Forelimb muscle (tissue), 1 donor: ENCODE results near the gene HERC6. TPM values are rescaled to one million over a fixed set of nuclear protein-coding genes. Genes with fewer than 3 reads are reported as not detected.
"Not testable (repeated sequence)": the region's sequence is repeated elsewhere in the genome, so short reads cannot be mapped to it uniquely, and the experiment has no call there.

Experiments
- DNase-seq: peaks from one replicate; pipeline ENCODE4 v3.0.0-alpha.2; 2013; ENCODE audit warnings: low read depth
- polyA plus RNA-seq: library from polyadenylated mRNA; unstranded; fragments of 120-200 nt; gene quantifications from one replicate; pipeline ENCODE4 v1.2.1, GENCODE V29; 2013; ENCODE audit not compliant: insufficient read length

The HERC6 gene
- polyA plus RNA-seq, 1 donor, result 1.4 TPM

DNA sequence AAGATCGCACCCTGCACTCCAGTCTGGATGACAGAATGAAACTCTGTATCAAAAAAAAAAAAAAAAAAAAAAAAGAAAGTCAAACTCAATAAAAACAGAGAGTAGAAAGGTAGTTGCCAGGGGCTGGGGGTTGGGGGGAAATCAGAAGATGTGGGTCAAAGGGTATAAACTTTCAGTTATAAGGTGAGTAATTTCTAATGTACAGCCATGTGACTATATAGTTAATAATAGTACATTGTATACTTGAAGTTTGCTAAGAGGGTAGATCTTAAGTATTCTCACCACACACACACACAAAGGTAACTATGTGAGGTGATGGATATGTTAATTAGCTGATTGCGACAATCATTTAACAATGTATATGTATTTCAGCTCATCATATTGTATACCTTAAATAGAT lies 11.5 kb downstream of the HERC6 start:
- DNase-seq, result no peak

DNA sequence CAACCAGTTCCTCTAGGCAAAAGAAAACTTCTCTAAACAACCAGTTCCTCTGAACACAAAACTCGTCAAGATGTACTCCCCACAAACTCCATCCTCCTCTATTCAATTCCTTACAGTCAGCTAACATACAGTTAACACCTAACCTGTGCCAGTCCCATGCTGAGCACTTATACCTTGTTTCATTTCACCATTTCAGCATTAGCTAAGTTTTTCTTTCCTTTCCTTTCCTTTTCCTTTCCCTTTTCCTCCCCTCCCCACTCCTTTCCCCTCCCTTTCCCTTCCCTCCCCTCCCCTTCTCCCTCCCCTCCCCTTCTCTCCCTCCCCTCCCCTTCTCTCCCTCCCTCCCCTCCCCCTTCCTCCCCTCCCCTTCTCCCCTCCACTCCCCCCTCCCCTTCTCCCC lies 13.1 kb downstream of the HERC6 start:
- DNase-seq, result no peak

GRCh38 chr4:88396681-88397080 lies 18.0 kb downstream of the HERC6 start:
- DNase-seq, result no peak

DNA sequence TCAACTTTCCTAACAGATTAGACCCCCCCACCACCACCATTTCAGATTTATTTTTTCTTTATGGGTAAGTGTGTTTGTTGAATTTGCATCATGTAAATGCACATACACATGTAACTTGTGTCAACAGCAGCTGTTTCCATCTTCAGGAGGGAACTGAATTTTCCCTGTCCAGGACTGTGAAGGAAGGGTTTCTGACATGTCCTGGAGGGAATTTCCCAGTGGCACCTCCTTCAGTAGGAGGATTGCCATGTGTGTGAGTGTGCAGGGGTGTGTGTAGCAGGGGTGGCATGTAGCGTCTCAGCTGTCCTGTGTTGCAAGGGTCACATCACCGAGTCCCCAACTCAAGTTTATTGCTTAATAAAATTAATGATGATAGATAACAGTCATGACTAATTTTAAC lies 19.7 kb downstream of the HERC6 start:
- no peak for DNase-seq

- no peak for DNase-seq
Measured at GRCh38 chr4:88409206-88409605, 30.6 kb downstream of the HERC6 start.

DNA sequence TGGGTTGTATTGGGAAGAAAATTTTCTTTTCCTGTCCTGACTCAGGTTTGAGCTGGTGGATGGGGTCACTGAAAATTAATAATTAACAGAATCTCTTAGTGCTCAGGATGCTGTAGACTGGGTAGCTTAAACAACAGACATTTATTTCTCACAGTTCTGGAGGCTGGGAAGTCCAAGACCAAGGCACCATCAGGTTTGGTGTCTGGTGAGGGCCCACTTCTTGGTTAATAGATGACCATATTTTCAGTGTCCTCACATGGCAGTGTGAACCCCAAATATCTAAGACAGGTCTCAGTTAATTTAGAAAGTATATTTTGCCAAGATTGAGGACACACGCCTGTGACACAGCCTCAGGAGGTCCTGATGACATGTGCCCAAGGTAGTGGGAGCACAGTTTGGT lies 31.1 kb downstream of the HERC6 start:
- DNase-seq, result no peak

- no peak for DNase-seq
Measured at GRCh38 chr4:88411491-88412096, 32.9 kb downstream of the HERC6 start.

GRCh38 chr4:88413801-88414200 lies 35.1 kb downstream of the HERC6 start:
- DNase-seq, result no peak

- no peak for DNase-seq
Measured at GRCh38 chr4:88414755-88415154, 36.1 kb downstream of the HERC6 start.

GRCh38 chr4:88415982-88416381 lies 37.3 kb downstream of the HERC6 start:
- no peak for DNase-seq

- DNase-seq, result no peak
Measured at GRCh38 chr4:88418411-88418810, 39.8 kb downstream of the HERC6 start.

GRCh38 chr4:88419874-88420273 lies 41.2 kb downstream of the HERC6 start:
- DNase-seq, result no peak

- DNase-seq, result no peak
Measured at GRCh38 chr4:88420844-88421243, 42.2 kb downstream of the HERC6 start.

GRCh38 chr4:88422403-88422802 lies 43.8 kb downstream of the HERC6 start:
- DNase-seq, result no peak

GRCh38 chr4:88429401-88429800 lies 50.7 kb downstream of the HERC6 start:
- no peak for DNase-seq

GRCh38 chr4:88435987-88436693 lies 57.5 kb downstream of the HERC6 start:
- DNase-seq, result no peak

DNA sequence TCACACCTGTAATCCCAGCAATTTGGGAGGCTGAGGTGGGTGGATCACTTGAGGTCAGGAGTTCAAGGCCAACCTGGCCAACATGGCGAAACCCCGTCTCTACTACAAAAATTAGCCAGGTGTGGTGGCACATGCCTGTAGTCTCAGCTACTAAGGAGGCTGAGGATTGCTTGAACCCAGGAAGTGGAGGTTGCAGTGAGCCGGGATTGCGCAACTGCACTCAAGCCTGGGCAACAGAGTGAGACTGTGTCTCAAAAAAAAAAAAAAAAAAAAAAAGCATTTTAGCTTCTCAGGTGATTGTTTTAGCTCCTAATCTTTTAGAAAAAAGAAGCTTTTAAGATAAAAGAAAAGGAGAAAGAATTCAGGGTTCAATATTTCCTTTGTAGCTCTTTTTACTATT lies 59.2 kb downstream of the HERC6 start:
- not testable (repeated sequence) for DNase-seq

DNA sequence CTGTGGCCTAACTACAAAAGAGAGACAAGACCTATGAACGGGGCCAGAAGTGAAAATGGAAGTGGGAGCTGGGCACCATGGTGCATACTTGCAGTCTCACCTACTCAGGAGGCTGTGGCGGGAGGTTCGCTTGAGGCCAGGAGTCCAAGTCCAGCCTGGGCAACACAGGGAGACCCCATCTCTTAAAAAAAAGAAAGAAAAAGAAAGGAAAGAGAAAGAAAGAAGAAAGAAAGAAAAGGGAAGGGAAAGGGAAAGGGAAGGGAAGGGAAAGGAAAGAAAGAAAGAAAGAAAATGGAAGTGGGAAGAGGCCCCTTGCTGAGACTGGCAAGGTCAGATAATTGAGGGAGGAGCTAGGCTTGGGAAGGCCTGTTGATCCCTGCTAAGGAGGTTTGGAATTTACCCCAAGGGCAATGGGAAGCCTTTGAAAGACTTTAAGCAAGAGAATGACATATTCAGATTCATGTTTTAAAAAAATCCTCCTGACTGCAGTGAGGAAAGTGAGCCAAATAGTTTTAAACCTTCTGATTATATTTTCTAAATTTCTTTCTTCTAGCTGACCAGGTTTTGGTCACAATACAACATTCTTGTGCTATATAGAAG lies 60.6 kb downstream of the HERC6 start:
- DNase-seq, result no peak

DNA sequence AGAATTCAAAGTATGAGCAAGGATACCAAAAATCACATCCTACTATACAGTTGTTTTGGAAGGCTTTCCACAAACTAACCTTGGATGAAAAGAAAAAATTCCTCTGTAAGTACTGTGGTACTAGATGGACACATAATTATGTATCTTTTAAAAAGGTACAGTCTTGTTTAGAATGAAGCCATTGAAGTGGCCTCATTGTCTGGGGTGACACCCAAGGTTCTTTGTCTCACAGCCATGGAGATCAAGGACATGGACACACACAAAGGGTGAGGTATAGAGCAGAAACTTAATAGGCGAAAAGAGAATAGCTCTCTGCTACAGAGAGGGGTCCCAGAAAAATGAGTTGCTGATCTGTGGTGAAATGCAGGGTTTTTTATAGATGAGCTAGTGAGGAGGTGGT lies 61.5 kb downstream of the HERC6 start:
- DNase-seq, result no peak

- DNase-seq, result no peak
Measured at GRCh38 chr4:88441696-88442095, 63.0 kb downstream of the HERC6 start.

- DNase-seq, result no peak
Measured at GRCh38 chr4:88442689-88443191, 64.1 kb downstream of the HERC6 start.

DNA sequence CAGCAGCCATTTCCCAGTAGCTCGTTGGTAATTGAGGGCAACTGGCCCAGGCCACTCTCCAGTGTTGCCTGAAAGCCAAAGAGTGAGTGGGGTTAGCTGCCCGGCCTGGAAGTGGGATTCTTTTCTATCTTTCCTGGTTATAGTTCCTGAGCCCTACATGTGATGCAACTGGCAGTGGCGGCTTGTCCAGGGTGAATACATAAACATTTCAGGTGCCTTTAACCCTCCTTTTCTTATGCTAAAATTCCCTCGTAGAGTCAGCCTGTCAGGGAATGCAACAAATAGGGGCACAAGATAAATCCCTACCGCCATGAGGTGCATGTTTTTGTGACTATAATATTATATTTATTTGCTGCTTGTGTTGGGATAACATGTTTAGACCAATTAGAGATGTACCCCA lies 64.8 kb downstream of the HERC6 start:
- DNase-seq, result no peak

- no peak for DNase-seq
Measured at GRCh38 chr4:88445252-88445651, 66.6 kb downstream of the HERC6 start.
